ENCODE data around the gene GNG5. TPM values are rescaled to one million over a fixed set of nuclear protein-coding genes. Genes with fewer than 3 reads are reported as not detected.

Gene GNG5
- total and polyA plus RNA-seq, 2 experiments from 2014 or later, result 71.5 to 674 TPM

DNA sequence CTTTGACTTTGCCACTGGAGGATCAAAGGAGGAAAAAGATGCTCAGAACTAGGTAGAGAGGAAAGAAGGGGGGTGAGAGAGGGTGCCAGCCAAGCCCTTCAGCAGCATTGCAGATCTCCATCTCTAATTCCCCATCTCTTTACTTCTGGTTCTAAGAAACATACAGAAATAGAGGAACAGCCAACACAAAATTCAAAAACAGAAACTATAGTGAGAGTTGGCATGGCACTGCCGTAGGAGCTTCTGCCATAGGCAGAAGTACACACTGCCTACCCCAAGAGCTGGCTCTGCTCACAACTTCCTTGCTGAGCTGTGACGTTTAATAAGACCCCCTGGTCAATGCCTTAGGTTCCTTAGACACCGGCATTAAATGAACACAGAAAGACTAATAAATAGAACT is 53.9 kb downstream of the GNG5 start:
- H3K4me1 Mint-ChIP-seq, result no peaks in the 10 kb centered on the region
- no peak for DNase-seq (ENCODE audit: low spot score)

DNA sequence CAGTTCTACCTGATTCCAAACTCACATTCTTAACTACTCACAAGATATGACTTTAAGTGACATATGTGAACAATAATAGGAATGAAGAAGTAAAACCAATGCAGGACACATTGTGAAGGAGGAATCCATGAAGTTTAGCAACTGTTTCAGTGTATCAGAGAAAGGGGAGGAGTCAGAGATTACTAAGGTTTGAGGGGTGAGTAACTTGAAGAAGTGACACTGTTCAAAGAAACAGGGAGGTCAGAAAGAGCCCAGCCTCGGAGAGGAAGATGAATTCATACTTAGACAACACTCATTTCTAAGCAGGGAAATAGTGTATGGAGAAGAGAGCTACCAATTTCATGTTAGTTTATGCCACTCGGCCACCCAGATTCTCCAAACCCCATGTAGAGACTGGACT is 55.5 kb downstream of the GNG5 start:
- no peaks in the 10 kb centered on the region for H3K79me2 ChIP-seq (replicated peaks; ENCODE audit: insufficient read depth)
- Mint-ChIP-seq H3K36me3 (ENCODE audit: low read depth) (no peaks in the 10 kb centered on the region), H3K4me3 (no peak overlapping the region), H3K4me1 (no peaks in the 10 kb centered on the region), H3K9me3 (no peaks in the 10 kb centered on the region), H3K27ac (no peak overlapping the region), H3K27me3 (ENCODE audit: insufficient read depth, low read depth, poor library complexity) (peaks cover 2% of the 10 kb centered on the region)
- ATAC-seq (no peak), DNase-seq (ENCODE audit: low spot score) (no peak)
- H3K27me3 ChIP-seq (ENCODE audit: insufficient read depth), result no peaks in the 10 kb centered on the region
- no peak overlapping the region for H3K4me3 ChIP-seq
- no peaks in the 10 kb centered on the region for H4K20me1 ChIP-seq (replicated peaks; ENCODE audit: insufficient read depth)
- H3K4me2 ChIP-seq, result no peak overlapping the region
- H3K27ac ChIP-seq (ENCODE audit: low read depth), result no peak overlapping the region
- H3F3A ChIP-seq (replicated peaks; ENCODE audit: low read depth), result no peaks in the 10 kb centered on the region
- no peaks in the 10 kb centered on the region for H3K9me2 ChIP-seq (ENCODE audit: insufficient read depth)
- H3K4me1 ChIP-seq (ENCODE audit: insufficient read depth), result no peaks in the 10 kb centered on the region
- H2AFZ ChIP-seq, result no peak overlapping the region
- H3K36me3 ChIP-seq (ENCODE audit: insufficient read depth), result no peaks in the 10 kb centered on the region
- no peak for TF ChIP-seq CREB1 (CRISPR knock-in tag; IDR thresholded peaks at IDR 0.05; ENCODE audit: low read depth)
- no peak for TF ChIP-seq CTCF (conservative IDR thresholded peaks at IDR 0.05; ENCODE audit: low read depth in 2 of 2)
- no peak for TF ChIP-seq ZNF462 (CRISPR knock-in tag; IDR thresholded peaks at IDR 0.05)
- TF ChIP-seq STAT1 (IDR thresholded peaks at IDR 0.05; ENCODE audit: unreplicated experiment), result no peak
- TF ChIP-seq, protein P1, sequence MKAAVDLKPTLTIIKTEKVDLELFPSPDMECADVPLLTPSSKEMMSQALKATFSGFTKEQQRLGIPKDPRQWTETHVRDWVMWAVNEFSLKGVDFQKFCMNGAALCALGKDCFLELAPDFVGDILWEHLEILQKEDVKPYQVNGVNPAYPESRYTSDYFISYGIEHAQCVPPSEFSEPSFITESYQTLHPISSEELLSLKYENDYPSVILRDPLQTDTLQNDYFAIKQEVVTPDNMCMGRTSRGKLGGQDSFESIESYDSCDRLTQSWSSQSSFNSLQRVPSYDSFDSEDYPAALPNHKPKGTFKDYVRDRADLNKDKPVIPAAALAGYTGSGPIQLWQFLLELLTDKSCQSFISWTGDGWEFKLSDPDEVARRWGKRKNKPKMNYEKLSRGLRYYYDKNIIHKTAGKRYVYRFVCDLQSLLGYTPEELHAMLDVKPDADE (IDR thresholded peaks at IDR 0.05), result no peak
- no peak for TF ChIP-seq JUNB (IDR thresholded peaks at IDR 0.05; ENCODE audit: unreplicated experiment)
- TF ChIP-seq ZNF331 (CRISPR knock-in tag; IDR thresholded peaks at IDR 0.05; ENCODE audit: low read depth), result no peak

More for the DNA sequence above, 53.9 kb downstream of the GNG5 start:
- H3K27ac Mint-ChIP-seq, result no peak overlapping the region
- no peak overlapping the region for H3K4me2 ChIP-seq
- no peaks in the 10 kb centered on the region for H3K79me2 ChIP-seq (replicated peaks; ENCODE audit: insufficient read depth)
- no peak for ATAC-seq
- H3K36me3 ChIP-seq (ENCODE audit: insufficient read depth), result no peaks in the 10 kb centered on the region
- H3K27me3 Mint-ChIP-seq (ENCODE audit: insufficient read depth, low read depth, poor library complexity), result peaks cover 2% of the 10 kb centered on the region
- no peak overlapping the region for H3K4me3 ChIP-seq
- no peaks in the 10 kb centered on the region for H3K27me3 ChIP-seq (ENCODE audit: insufficient read depth)
- H3K4me1 ChIP-seq (ENCODE audit: insufficient read depth), result no peaks in the 10 kb centered on the region
- no peaks in the 10 kb centered on the region for H3K36me3 Mint-ChIP-seq (ENCODE audit: low read depth)
- no peaks in the 10 kb centered on the region for H4K20me1 ChIP-seq (replicated peaks; ENCODE audit: insufficient read depth)
- H3F3A ChIP-seq (replicated peaks; ENCODE audit: low read depth), result no peaks in the 10 kb centered on the region
- no peak overlapping the region for H2AFZ ChIP-seq
- no peaks in the 10 kb centered on the region for H3K9me2 ChIP-seq (ENCODE audit: insufficient read depth)
- no peak overlapping the region for H3K4me3 Mint-ChIP-seq
- H3K9me3 Mint-ChIP-seq, result no peaks in the 10 kb centered on the region
- no peak overlapping the region for H3K27ac ChIP-seq (ENCODE audit: low read depth)
- TF ChIP-seq CTCF (conservative IDR thresholded peaks at IDR 0.05; ENCODE audit: low read depth in 2 of 2) (no peak), POLR2AphosphoS5 (IDR thresholded peaks at IDR 0.05; ENCODE audit: low read depth) (no peak), JUNB (IDR thresholded peaks at IDR 0.05; ENCODE audit: unreplicated experiment) (no peak)

Measured in GM23338 (cell line).